Measurements from ENCODE around the gene LRIT2. TPM values are rescaled to one million over a fixed set of nuclear protein-coding genes. Genes with fewer than 3 reads are reported as not detected.

Gene LRIT2
- total and polyA plus RNA-seq, 11 donors = not detected

GRCh38 chr10:84201244-84201606, 24.1 kb downstream of the LRIT2 start:
- TF ChIP-seq CTCF (IDR thresholded peaks at IDR 0.05) (no peak), POLR2A (IDR thresholded peaks at IDR 0.05) (no peak)
- H3K36me3 ChIP-seq = no peaks in the 10 kb centered on the region
- DNase-seq (no peak), ATAC-seq (no peak)
- 40 to 49% (median 47%) methylated on average over 6 of the region's 6 CpGs for WGBS, 4 donors
- H3K9me3 ChIP-seq = no peaks in the 10 kb centered on the region
- intact Hi-C loops (cut with DNase I) = loop anchor here in 1 of 10 donors (5.0 kb wide), 1 partner anchor 49 kb away; no protein-coding TSS in a partner anchor
- H3K27ac ChIP-seq = no peak overlapping the region
- H3K4me3 ChIP-seq = no peak overlapping the region
- H3K27me3 ChIP-seq = peaks cover 0 to 12% (median 0%) of the 10 kb centered on the region in 9 donors
- H3K4me1 ChIP-seq = peaks cover 0 to 8% (median 0%) of the 10 kb centered on the region in 12 donors

- no peak overlapping the region for H3K27ac ChIP-seq
- H3K9me3 ChIP-seq = no peaks in the 10 kb centered on the region
- peaks cover 0 to 8% (median 0%) of the 10 kb centered on the region in 12 donors for H3K4me1 ChIP-seq
- ATAC-seq (no peak), DNase-seq (no peak)
- no peaks in the 10 kb centered on the region for H3K36me3 ChIP-seq
- 59 to 62% (median 59%) methylated on average over 11 of the region's 11 CpGs for WGBS, 4 donors
- peaks cover 0 to 17% (median 3%) of the 10 kb centered on the region in 9 donors for H3K27me3 ChIP-seq
- TF ChIP-seq CTCF (IDR thresholded peaks at IDR 0.05) (no peak), POLR2A (IDR thresholded peaks at IDR 0.05) (no peak)
- intact Hi-C loops (cut with DNase I) = loop anchor here in 1 of 10 donors (5.0 kb wide), 1 partner anchor 48 kb away; no protein-coding TSS in a partner anchor
- no peak overlapping the region for H3K4me3 ChIP-seq
Measured at GRCh38 chr10:84200537-84201243, 24.7 kb downstream of the LRIT2 start.

GRCh38 chr10:84198206-84198915, 27.0 kb downstream of the LRIT2 start:
- ATAC-seq (no peak), DNase-seq (no peak)
- H3K27ac ChIP-seq = no peak overlapping the region
- H3K4me1 ChIP-seq = peaks cover 0 to 26% (median 8%) of the 10 kb centered on the region in 12 donors
- H3K4me3 ChIP-seq = no peak overlapping the region
- H3K9me3 ChIP-seq = no peaks in the 10 kb centered on the region
- TF ChIP-seq POLR2A (IDR thresholded peaks at IDR 0.05) = no peak
- no peak for TF ChIP-seq CTCF (IDR thresholded peaks at IDR 0.05)
- peaks cover 5 to 41% (median 21%) of the 10 kb centered on the region in 9 donors for H3K27me3 ChIP-seq
- WGBS, 4 donors = 82 to 89% (median 86%) methylated on average over 7 of the region's 7 CpGs
- intact Hi-C loops (cut with DNase I) = loop anchor here in 1 of 10 donors (5.0 kb wide), 1 partner anchor 46 kb away; no protein-coding TSS in a partner anchor
- no peaks in the 10 kb centered on the region for H3K36me3 ChIP-seq

GRCh38 chr10:84197643-84198042, 27.7 kb downstream of the LRIT2 start:
- DNase-seq = no peak
- TF ChIP-seq CTCF (IDR thresholded peaks at IDR 0.05) = no peak

More at GRCh38 chr10:84197643-84198042, 27.7 kb downstream of the LRIT2 start:
- peaks cover 9 to 41% (median 21%) of the 10 kb centered on the region in 9 donors for H3K27me3 ChIP-seq
- intact Hi-C loops (cut with DNase I) = loop anchor here in 1 of 10 donors (5.0 kb wide), 1 partner anchor 45 kb away; no protein-coding TSS in a partner anchor
- H3K4me3 ChIP-seq = no peak overlapping the region
- 73 to 79% (median 79%) methylated on average over 3 to 5 of the region's 5 CpGs for WGBS, 4 donors
- H3K27ac ChIP-seq = no peak overlapping the region
- no peak for ATAC-seq
- peaks cover 0 to 26% (median 8%) of the 10 kb centered on the region in 12 donors for H3K4me1 ChIP-seq
- no peaks in the 10 kb centered on the region for H3K36me3 ChIP-seq
- H3K9me3 ChIP-seq = no peaks in the 10 kb centered on the region

All from heart left ventricle (tissue), 16 donors.